K562 (cell line): ENCODE data around the gene GPR25.

Experiments
- CTCF ChIP-seq, 3 experiments: IDR thresholded peaks in 2 of 3; conservative IDR thresholded peaks in 1 of 3; 2 replicates each; pipeline ENCODE4 v1.5.1; 2011 to 2012; ENCODE audit warnings: low read length in 3 of 3, mild to moderate bottlenecking in 3 of 3, control low read depth in 2 of 3, improper control_type of control experiment in 1 of 3, inconsistent platforms in 1 of 3, low read depth in 1 of 3, mixed read lengths in 1 of 3, moderate library complexity in 1 of 3; ENCODE audit not compliant: insufficient read depth in 2 of 3
- ELF4 ChIP-seq: fragments of 450-650 bp; formaldehyde crosslinking; IDR thresholded peaks from 2 replicates; pipeline ENCODE4 v1.4.0; 2022; ENCODE audit warnings: missing genetic modification characterization
- ETV6 ChIP-seq, 3 experiments: fragments of 150-350 bp in 1 of 3; sonication (generic) in 1 of 3; formaldehyde crosslinking in 1 of 3; IDR thresholded peaks; 2 replicates each; pipeline versions ENCODE4 v1.6.1 to v1.8.0; 2014 to 2022; ENCODE audit warnings: borderline replicate concordance in 2 of 3, low read depth in 2 of 3, antibody characterized with exemption in 1 of 3, low read length in 1 of 3, mild to moderate bottlenecking in 1 of 3, missing genetic modification reagents in 1 of 3
- EZH2 ChIP-seq: IDR thresholded peaks from 2 replicates; pipeline ENCODE4 v1.6.1; 2012; ENCODE audit warnings: low read depth, mild to moderate bottlenecking, inconsistent platforms, low read length, borderline replicate concordance
- MAFK ChIP-seq: IDR thresholded peaks from 2 replicates; pipeline ENCODE4 v1.6.1; 2011; ENCODE audit warnings: low read length, improper control_type of control experiment
- ZNF586 ChIP-seq: fragments of 450-650 bp; formaldehyde crosslinking; conservative IDR thresholded peaks from 2 replicates; pipeline ENCODE4 v1.4.0; 2020; ENCODE audit warnings: mild to moderate bottlenecking, moderate library complexity
- TF ChIP-seq, protein P1 (sequence below): fragments of 200-800 bp; sonication (Bioruptor generic); IDR thresholded peaks from 2 replicates; pipeline ENCODE4 v1.6.1; 2017; ENCODE audit warnings: missing genetic modification characterization, missing compliant biosample characterization
- TF ChIP-seq, protein P2 (sequence below): sonication (generic); formaldehyde crosslinking; IDR thresholded peaks from 2 replicates; pipeline ENCODE4 v1.8.0; 2022; ENCODE audit warnings: mild to moderate bottlenecking, missing genetic modification reagents

DNA sequence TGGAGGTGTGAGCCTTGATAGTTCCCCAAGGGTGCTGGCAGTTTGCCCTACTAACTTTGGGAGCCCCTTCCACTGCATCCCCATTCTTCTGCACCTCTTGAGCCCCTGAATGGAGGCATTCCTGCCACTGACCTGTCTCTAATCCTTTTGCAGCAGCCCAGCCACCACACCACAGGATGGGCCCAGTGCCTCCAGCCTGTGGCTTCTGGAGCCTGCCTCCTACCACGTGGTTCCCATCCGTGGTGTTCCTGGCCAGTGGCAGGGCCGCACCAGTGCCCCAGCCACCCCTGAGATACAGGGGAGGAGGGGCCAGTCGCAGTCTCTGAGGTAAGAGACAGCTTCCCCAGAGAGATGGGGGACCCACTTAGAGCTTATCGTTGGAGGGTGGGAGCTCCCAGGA is 36.3 kb downstream of the GPR25 start:
- TF ChIP-seq ZNF586 (CRISPR knock-in tag) (no peak), MAFK (no peak), ETV6 (IDR thresholded peaks at IDR 0.05; ENCODE audit: borderline replicate concordance in 1 of 2, low read depth in 2 of 2, low read length in 1 of 2) (no peak), ETV6 (CRISPR knock-in tag; IDR thresholded peaks at IDR 0.05; ENCODE audit: borderline replicate concordance) (no peak), CTCF (IDR thresholded peaks at IDR 0.05 in 2 of 3, conservative IDR thresholded peaks at IDR 0.05 in 1 of 3; ENCODE audit: insufficient read depth in 2 of 3, low read depth in 1 of 3, low read length in 3 of 3) (no peak), ELF4 (CRISPR knock-in tag) (no peak), EZH2 (no peak)
- TF ChIP-seq, protein P1, sequence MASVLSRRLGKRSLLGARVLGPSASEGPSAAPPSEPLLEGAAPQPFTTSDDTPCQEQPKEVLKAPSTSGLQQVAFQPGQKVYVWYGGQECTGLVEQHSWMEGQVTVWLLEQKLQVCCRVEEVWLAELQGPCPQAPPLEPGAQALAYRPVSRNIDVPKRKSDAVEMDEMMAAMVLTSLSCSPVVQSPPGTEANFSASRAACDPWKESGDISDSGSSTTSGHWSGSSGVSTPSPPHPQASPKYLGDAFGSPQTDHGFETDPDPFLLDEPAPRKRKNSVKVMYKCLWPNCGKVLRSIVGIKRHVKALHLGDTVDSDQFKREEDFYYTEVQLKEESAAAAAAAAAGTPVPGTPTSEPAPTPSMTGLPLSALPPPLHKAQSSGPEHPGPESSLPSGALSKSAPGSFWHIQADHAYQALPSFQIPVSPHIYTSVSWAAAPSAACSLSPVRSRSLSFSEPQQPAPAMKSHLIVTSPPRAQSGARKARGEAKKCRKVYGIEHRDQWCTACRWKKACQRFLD (CRISPR knock-in tag): no peak
- TF ChIP-seq, protein P2, sequence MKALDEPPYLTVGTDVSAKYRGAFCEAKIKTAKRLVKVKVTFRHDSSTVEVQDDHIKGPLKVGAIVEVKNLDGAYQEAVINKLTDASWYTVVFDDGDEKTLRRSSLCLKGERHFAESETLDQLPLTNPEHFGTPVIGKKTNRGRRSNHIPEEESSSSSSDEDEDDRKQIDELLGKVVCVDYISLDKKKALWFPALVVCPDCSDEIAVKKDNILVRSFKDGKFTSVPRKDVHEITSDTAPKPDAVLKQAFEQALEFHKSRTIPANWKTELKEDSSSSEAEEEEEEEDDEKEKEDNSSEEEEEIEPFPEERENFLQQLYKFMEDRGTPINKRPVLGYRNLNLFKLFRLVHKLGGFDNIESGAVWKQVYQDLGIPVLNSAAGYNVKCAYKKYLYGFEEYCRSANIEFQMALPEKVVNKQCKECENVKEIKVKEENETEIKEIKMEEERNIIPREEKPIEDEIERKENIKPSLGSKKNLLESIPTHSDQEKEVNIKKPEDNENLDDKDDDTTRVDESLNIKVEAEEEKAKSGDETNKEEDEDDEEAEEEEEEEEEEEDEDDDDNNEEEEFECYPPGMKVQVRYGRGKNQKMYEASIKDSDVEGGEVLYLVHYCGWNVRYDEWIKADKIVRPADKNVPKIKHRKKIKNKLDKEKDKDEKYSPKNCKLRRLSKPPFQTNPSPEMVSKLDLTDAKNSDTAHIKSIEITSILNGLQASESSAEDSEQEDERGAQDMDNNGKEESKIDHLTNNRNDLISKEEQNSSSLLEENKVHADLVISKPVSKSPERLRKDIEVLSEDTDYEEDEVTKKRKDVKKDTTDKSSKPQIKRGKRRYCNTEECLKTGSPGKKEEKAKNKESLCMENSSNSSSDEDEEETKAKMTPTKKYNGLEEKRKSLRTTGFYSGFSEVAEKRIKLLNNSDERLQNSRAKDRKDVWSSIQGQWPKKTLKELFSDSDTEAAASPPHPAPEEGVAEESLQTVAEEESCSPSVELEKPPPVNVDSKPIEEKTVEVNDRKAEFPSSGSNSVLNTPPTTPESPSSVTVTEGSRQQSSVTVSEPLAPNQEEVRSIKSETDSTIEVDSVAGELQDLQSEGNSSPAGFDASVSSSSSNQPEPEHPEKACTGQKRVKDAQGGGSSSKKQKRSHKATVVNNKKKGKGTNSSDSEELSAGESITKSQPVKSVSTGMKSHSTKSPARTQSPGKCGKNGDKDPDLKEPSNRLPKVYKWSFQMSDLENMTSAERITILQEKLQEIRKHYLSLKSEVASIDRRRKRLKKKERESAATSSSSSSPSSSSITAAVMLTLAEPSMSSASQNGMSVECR (CRISPR knock-in tag): no peak
